IPS-18a (cell line): Measurements from ENCODE around the gene MAD1L1.
"Not testable (repeated sequence)": the region's sequence is repeated elsewhere in the genome, so short reads cannot be mapped to it uniquely, and the experiment has no call there.

Experiments
- H3K27ac ChIP-seq: one replicate; pipeline ENCODE4 v1.5.1; 2013; ENCODE audit warnings: low read length
- H3K27me3 ChIP-seq: one replicate; pipeline ENCODE4 v1.6.1; 2013; ENCODE audit warnings: mild to moderate bottlenecking, low read length; ENCODE audit not compliant: control insufficient read depth, insufficient read depth
- H3K36me3 ChIP-seq: one replicate; pipeline ENCODE4 v1.6.1; 2013; ENCODE audit warnings: low read depth, low read length; ENCODE audit not compliant: control insufficient read depth
- H3K4me1 ChIP-seq: one replicate; pipeline ENCODE4 v1.6.1; 2013; ENCODE audit warnings: low read depth, low read length; ENCODE audit not compliant: control insufficient read depth
- H3K4me3 ChIP-seq: one replicate; pipeline ENCODE4 v1.5.1; 2013; ENCODE audit warnings: low read length
- H3K9ac ChIP-seq: one replicate; pipeline ENCODE4 v1.6.1; 2013; ENCODE audit warnings: mild to moderate bottlenecking, low read length, moderate library complexity
- H3K9me3 ChIP-seq: one replicate; pipeline ENCODE4 v1.6.1; 2013; ENCODE audit warnings: low read depth, low read length; ENCODE audit not compliant: control insufficient read depth

MAD1L1 gene

GRCh38 chr7:1974290-1975101 is 258.2 kb downstream of the MAD1L1 start:
- H3K9ac ChIP-seq = no peak overlapping the region

GRCh38 chr7:1973321-1974251 is 259.2 kb downstream of the MAD1L1 start:
- no peak overlapping the region for H3K9ac ChIP-seq
- no peaks in the 10 kb centered on the region for H3K9me3 ChIP-seq
- H3K36me3 ChIP-seq = no peaks in the 10 kb centered on the region
- H3K27me3 ChIP-seq = no peaks in the 10 kb centered on the region
- H3K4me1 ChIP-seq = no peaks in the 10 kb centered on the region
- no peak overlapping the region for H3K4me3 ChIP-seq
- no peak overlapping the region for H3K27ac ChIP-seq

More at GRCh38 chr7:1974290-1975101, 258.2 kb downstream of the MAD1L1 start:
- no peaks in the 10 kb centered on the region for H3K9me3 ChIP-seq
- H3K4me3 ChIP-seq = no peak overlapping the region
- no peaks in the 10 kb centered on the region for H3K27me3 ChIP-seq
- H3K36me3 ChIP-seq = no peaks in the 10 kb centered on the region
- H3K4me1 ChIP-seq = no peaks in the 10 kb centered on the region
- H3K27ac ChIP-seq = no peak overlapping the region

GRCh38 chr7:1972744-1973143 is 260.0 kb downstream of the MAD1L1 start:
- H3K27me3 ChIP-seq = no peaks in the 10 kb centered on the region
- no peak overlapping the region for H3K4me3 ChIP-seq
- no peak overlapping the region for H3K9ac ChIP-seq
- H3K4me1 ChIP-seq = no peaks in the 10 kb centered on the region
- H3K9me3 ChIP-seq = no peaks in the 10 kb centered on the region
- H3K27ac ChIP-seq = no peak overlapping the region
- H3K36me3 ChIP-seq = no peaks in the 10 kb centered on the region

- Histone ChIP-seq H3K4me3 (no peak overlapping the region), H3K27ac (no peak overlapping the region), H3K4me1 (no peaks in the 10 kb centered on the region), H3K9me3 (no peaks in the 10 kb centered on the region), H3K9ac (no peak overlapping the region), H3K27me3 (no peaks in the 10 kb centered on the region), H3K36me3 (no peaks in the 10 kb centered on the region)
These were observed 260.6 kb downstream of the MAD1L1 start for GRCh38 chr7:1971946-1972654.

GRCh38 chr7:1970895-1971294 is 261.9 kb downstream of the MAD1L1 start:
- Histone ChIP-seq H3K36me3 (no peaks in the 10 kb centered on the region), H3K27me3 (no peaks in the 10 kb centered on the region), H3K4me3 (no peak overlapping the region), H3K9ac (no peak overlapping the region), H3K9me3 (no peaks in the 10 kb centered on the region), H3K27ac (no peak overlapping the region), H3K4me1 (no peaks in the 10 kb centered on the region)

GRCh38 chr7:1970285-1970660 is 262.5 kb downstream of the MAD1L1 start:
- not testable (repeated sequence) for H3K27ac ChIP-seq, H3K27me3 ChIP-seq, H3K4me1 ChIP-seq, H3K9ac ChIP-seq, H3K36me3 ChIP-seq, H3K4me3 ChIP-seq, H3K9me3 ChIP-seq

GRCh38 chr7:1969459-1970284 is 263.1 kb downstream of the MAD1L1 start:
- H3K27me3 ChIP-seq = no peaks in the 10 kb centered on the region
- H3K27ac ChIP-seq = no peak overlapping the region
- H3K9me3 ChIP-seq = no peaks in the 10 kb centered on the region
- no peak overlapping the region for H3K4me3 ChIP-seq
- no peak overlapping the region for H3K9ac ChIP-seq
- H3K36me3 ChIP-seq = no peaks in the 10 kb centered on the region
- H3K4me1 ChIP-seq = no peaks in the 10 kb centered on the region

GRCh38 chr7:1968397-1969111 is 264.2 kb downstream of the MAD1L1 start:
- Histone ChIP-seq H3K27ac (no peak overlapping the region), H3K4me3 (no peak overlapping the region), H3K36me3 (no peaks in the 10 kb centered on the region), H3K9ac (no peak overlapping the region), H3K27me3 (no peaks in the 10 kb centered on the region), H3K9me3 (no peaks in the 10 kb centered on the region), H3K4me1 (no peaks in the 10 kb centered on the region)

GRCh38 chr7:1967512-1968396 is 265.0 kb downstream of the MAD1L1 start:
- no peak overlapping the region for H3K27ac ChIP-seq
- no peaks in the 10 kb centered on the region for H3K27me3 ChIP-seq
- no peak overlapping the region for H3K9ac ChIP-seq
- no peaks in the 10 kb centered on the region for H3K9me3 ChIP-seq
- no peak overlapping the region for H3K4me3 ChIP-seq
- no peaks in the 10 kb centered on the region for H3K4me1 ChIP-seq
- no peaks in the 10 kb centered on the region for H3K36me3 ChIP-seq
